GM23338 (cell line): ENCODE data around the gene GAL3ST2. TPM values are rescaled to one million over a fixed set of nuclear protein-coding genes. Genes with fewer than 3 reads are reported as not detected.

ENCODE experiments used
- ATAC-seq: fragments of 200-7000 bp; cut with Tn5 transposase; 3 replicates; pipeline ENCODE4 v1.9.1; 2020
- DNase-seq: peaks from one replicate; pipeline ENCODE4 v3.0.0-alpha.2; 2015; ENCODE audit warnings: low spot score
- H2AFZ ChIP-seq: fragments of 200-600 bp; sonication (generic); 2 replicates; pipeline ENCODE4 v1.8.0; 2016; ENCODE audit warnings: antibody characterized with exemption, mild to moderate bottlenecking, moderate library complexity
- H3F3A ChIP-seq: fragments of 200-600 bp; sonication (generic); replicated peaks from 2 replicates; pipeline ENCODE4 v1.8.0; 2017; ENCODE audit warnings: antibody characterized with exemption, mixed run types, low read depth
- H3K27ac ChIP-seq: fragments of 200-600 bp; sonication (generic); 2 replicates; pipeline ENCODE4 v1.6.1; 2016; ENCODE audit warnings: low read depth
- H3K27me3 ChIP-seq: fragments of 200-600 bp; sonication (generic); 2 replicates; pipeline ENCODE4 v1.8.0; 2016; ENCODE audit warnings: mild to moderate bottlenecking, mixed run types, moderate library complexity; ENCODE audit not compliant: insufficient read depth
- H3K36me3 ChIP-seq: fragments of 200-600 bp; sonication (generic); 2 replicates; pipeline ENCODE4 v1.8.0; 2016; ENCODE audit warnings: mild to moderate bottlenecking; ENCODE audit not compliant: insufficient read depth
- H3K4me1 ChIP-seq: fragments of 200-600 bp; sonication (generic); 2 replicates; pipeline ENCODE4 v1.8.0; 2016; ENCODE audit warnings: mild to moderate bottlenecking, moderate library complexity; ENCODE audit not compliant: insufficient read depth
- H3K4me2 ChIP-seq: fragments of 200-600 bp; sonication (generic); 2 replicates; pipeline ENCODE4 v1.7.1; 2017; ENCODE audit warnings: mixed run types
- H3K4me3 ChIP-seq: fragments of 200-600 bp; sonication (generic); 2 replicates; pipeline ENCODE4 v1.6.1; 2016; ENCODE audit warnings: mixed run types
- H3K79me2 ChIP-seq: fragments of 200-600 bp; sonication (generic); replicated peaks from 2 replicates; pipeline ENCODE4 v1.8.0; 2017; ENCODE audit warnings: mild to moderate bottlenecking; ENCODE audit not compliant: insufficient read depth
- H3K9me2 ChIP-seq: fragments of 200-600 bp; sonication (generic); 2 replicates; pipeline ENCODE4 v1.8.0; 2017; ENCODE audit not compliant: insufficient read depth
- H4K20me1 ChIP-seq: fragments of 200-600 bp; sonication (generic); replicated peaks from 2 replicates; pipeline ENCODE4 v1.8.0; 2017; ENCODE audit warnings: mild to moderate bottlenecking; ENCODE audit not compliant: insufficient read depth
- H3K27ac Mint-ChIP-seq: 2 replicates; pipeline ENCODE4 v1.8.0; 2020; ENCODE audit warnings: inconsistent platforms, mild to moderate bottlenecking, moderate library complexity, mixed read lengths
- H3K27me3 Mint-ChIP-seq: 3 replicates; pipeline ENCODE4 v1.8.0; 2022; ENCODE audit warnings: low read depth, mild to moderate bottlenecking, moderate library complexity, mixed read lengths, inconsistent platforms; ENCODE audit not compliant: insufficient read depth, poor library complexity
- H3K36me3 Mint-ChIP-seq: 3 replicates; pipeline ENCODE4 v1.8.0; 2021; ENCODE audit warnings: low read depth, mild to moderate bottlenecking, inconsistent platforms, moderate library complexity, mixed read lengths
- H3K4me1 Mint-ChIP-seq: 3 replicates; pipeline ENCODE4 v1.8.0; 2020; ENCODE audit warnings: mild to moderate bottlenecking, inconsistent platforms, mixed read lengths
- H3K4me3 Mint-ChIP-seq: 3 replicates; pipeline ENCODE4 v1.8.0; 2021; ENCODE audit warnings: moderate library complexity, mild to moderate bottlenecking, inconsistent platforms, mixed read lengths
- H3K9me3 Mint-ChIP-seq: 3 replicates; pipeline ENCODE4 v1.8.0; 2020; ENCODE audit warnings: moderate library complexity, mild to moderate bottlenecking, inconsistent platforms, mixed read lengths
- CREB1 ChIP-seq: fragments of 250-450 bp; sonication (Bioruptor Pico); IDR thresholded peaks from 2 replicates; pipeline ENCODE4 v1.5.0; 2020; ENCODE audit warnings: low read depth, mild to moderate bottlenecking, moderate library complexity
- CTCF ChIP-seq, 2 experiments: fragments of 200-600 bp in 1 of 2; sonication (generic) in 1 of 2; conservative IDR thresholded peaks; 2 replicates each; pipeline versions ENCODE4 v1.5.1 to v1.6.1; 2016 to 2017; ENCODE audit warnings: antibody characterized with exemption in 2 of 2, low read depth in 2 of 2, mild to moderate bottlenecking in 2 of 2, moderate library complexity in 1 of 2
- EZH2 ChIP-seq: fragments of 200-600 bp; sonication (generic); IDR thresholded peaks from one replicate; pipeline ENCODE4 v1.8.0; 2017; ENCODE audit warnings: antibody characterized with exemption, mild to moderate bottlenecking, low read depth; ENCODE audit not compliant: unreplicated experiment
- EZH2phosphoT487 ChIP-seq: fragments of 200-600 bp; sonication (generic); IDR thresholded peaks from one replicate; pipeline ENCODE4 v1.8.1; 2018; ENCODE audit warnings: antibody characterized with exemption; ENCODE audit not compliant: unreplicated experiment
- JUNB ChIP-seq: IDR thresholded peaks from one replicate; pipeline ENCODE4 v1.6.1; 2016; ENCODE audit warnings: antibody characterized with exemption; ENCODE audit not compliant: unreplicated experiment
- NANOG ChIP-seq: IDR thresholded peaks from 2 replicates; pipeline ENCODE4 v1.6.1; 2016; ENCODE audit warnings: antibody characterized with exemption, borderline replicate concordance
- POLR2AphosphoS5 ChIP-seq: IDR thresholded peaks from 2 replicates; pipeline ENCODE4 v1.6.1; 2016; ENCODE audit warnings: antibody characterized with exemption, low read depth
- STAT1 ChIP-seq: IDR thresholded peaks from one replicate; pipeline ENCODE4 v1.6.1; 2016; ENCODE audit warnings: antibody characterized with exemption; ENCODE audit not compliant: unreplicated experiment
- ZNF114 ChIP-seq: fragments of 250-450 bp; sonication (Bioruptor Pico); IDR thresholded peaks from 2 replicates; pipeline ENCODE4 v1.5.0; 2020; ENCODE audit warnings: mild to moderate bottlenecking, moderate library complexity
- ZNF331 ChIP-seq: fragments of 250-450 bp; sonication (Bioruptor Pico); IDR thresholded peaks from 2 replicates; pipeline ENCODE4 v1.5.0; 2020; ENCODE audit warnings: low read depth, mild to moderate bottlenecking, moderate library complexity
- ZNF462 ChIP-seq: fragments of 250-450 bp; sonication (Bioruptor Pico); IDR thresholded peaks from 2 replicates; pipeline ENCODE4 v1.5.0; 2020; ENCODE audit warnings: mild to moderate bottlenecking, moderate library complexity
- polyA plus RNA-seq: library from polyadenylated mRNA; unstranded; fragments of >200 nt; fragmentation: Nextera tagmentation; extraction: Ambion mirVana; gene quantifications from 2 replicates; pipeline ENCODE4 v1.2.1, GENCODE V29; 2016
- total RNA-seq: library from RNA; depleted of rRNA; stranded (reverse); fragments of >200 nt; shearing (Covaris generic); gene quantifications from 2 replicates; pipeline ENCODE4 v1.2.3, GENCODE V29; 2014
- TF ChIP-seq, protein P1 (sequence below): IDR thresholded peaks from 2 replicates; pipeline ENCODE4 v1.6.1; 2016; ENCODE audit warnings: antibody characterized with exemption
- TF ChIP-seq, protein P2 (sequence below): IDR thresholded peaks from one replicate; pipeline ENCODE4 v1.6.1; 2018; ENCODE audit warnings: antibody characterized with exemption; ENCODE audit not compliant: unreplicated experiment

Gene GAL3ST2
- total and polyA plus RNA-seq, 2 experiments from 2014 or later, result 0.19 to 0.24 TPM

- no peaks in the 10 kb centered on the region for H3K36me3 ChIP-seq
- H3K27me3 ChIP-seq, result no peaks in the 10 kb centered on the region
- TF ChIP-seq, protein P1, sequence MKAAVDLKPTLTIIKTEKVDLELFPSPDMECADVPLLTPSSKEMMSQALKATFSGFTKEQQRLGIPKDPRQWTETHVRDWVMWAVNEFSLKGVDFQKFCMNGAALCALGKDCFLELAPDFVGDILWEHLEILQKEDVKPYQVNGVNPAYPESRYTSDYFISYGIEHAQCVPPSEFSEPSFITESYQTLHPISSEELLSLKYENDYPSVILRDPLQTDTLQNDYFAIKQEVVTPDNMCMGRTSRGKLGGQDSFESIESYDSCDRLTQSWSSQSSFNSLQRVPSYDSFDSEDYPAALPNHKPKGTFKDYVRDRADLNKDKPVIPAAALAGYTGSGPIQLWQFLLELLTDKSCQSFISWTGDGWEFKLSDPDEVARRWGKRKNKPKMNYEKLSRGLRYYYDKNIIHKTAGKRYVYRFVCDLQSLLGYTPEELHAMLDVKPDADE, result no peak
- TF ChIP-seq JUNB, result no peak
- TF ChIP-seq, protein P2, sequence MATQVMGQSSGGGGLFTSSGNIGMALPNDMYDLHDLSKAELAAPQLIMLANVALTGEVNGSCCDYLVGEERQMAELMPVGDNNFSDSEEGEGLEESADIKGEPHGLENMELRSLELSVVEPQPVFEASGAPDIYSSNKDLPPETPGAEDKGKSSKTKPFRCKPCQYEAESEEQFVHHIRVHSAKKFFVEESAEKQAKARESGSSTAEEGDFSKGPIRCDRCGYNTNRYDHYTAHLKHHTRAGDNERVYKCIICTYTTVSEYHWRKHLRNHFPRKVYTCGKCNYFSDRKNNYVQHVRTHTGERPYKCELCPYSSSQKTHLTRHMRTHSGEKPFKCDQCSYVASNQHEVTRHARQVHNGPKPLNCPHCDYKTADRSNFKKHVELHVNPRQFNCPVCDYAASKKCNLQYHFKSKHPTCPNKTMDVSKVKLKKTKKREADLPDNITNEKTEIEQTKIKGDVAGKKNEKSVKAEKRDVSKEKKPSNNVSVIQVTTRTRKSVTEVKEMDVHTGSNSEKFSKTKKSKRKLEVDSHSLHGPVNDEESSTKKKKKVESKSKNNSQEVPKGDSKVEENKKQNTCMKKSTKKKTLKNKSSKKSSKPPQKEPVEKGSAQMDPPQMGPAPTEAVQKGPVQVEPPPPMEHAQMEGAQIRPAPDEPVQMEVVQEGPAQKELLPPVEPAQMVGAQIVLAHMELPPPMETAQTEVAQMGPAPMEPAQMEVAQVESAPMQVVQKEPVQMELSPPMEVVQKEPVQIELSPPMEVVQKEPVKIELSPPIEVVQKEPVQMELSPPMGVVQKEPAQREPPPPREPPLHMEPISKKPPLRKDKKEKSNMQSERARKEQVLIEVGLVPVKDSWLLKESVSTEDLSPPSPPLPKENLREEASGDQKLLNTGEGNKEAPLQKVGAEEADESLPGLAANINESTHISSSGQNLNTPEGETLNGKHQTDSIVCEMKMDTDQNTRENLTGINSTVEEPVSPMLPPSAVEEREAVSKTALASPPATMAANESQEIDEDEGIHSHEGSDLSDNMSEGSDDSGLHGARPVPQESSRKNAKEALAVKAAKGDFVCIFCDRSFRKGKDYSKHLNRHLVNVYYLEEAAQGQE, result no peak
- no peak for TF ChIP-seq EZH2
- no peak for TF ChIP-seq ZNF462 (CRISPR knock-in tag)
- no peak for TF ChIP-seq NANOG
- no peak for TF ChIP-seq CTCF (conservative IDR thresholded peaks at IDR 0.05; ENCODE audit: low read depth in 2 of 2)
- no peak for TF ChIP-seq STAT1
- no peak for TF ChIP-seq ZNF331 (CRISPR knock-in tag)
- TF ChIP-seq CREB1 (CRISPR knock-in tag), result no peak
- TF ChIP-seq POLR2AphosphoS5, result no peak
- TF ChIP-seq EZH2phosphoT487, result no peak
- no peak for TF ChIP-seq ZNF114 (CRISPR knock-in tag)
- ATAC-seq, result no peak
- H3F3A ChIP-seq, result no peaks in the 10 kb centered on the region
- no peak overlapping the region for H2AFZ ChIP-seq
- no peak overlapping the region for H3K27ac ChIP-seq
- Mint-ChIP-seq H3K9me3 (no peaks in the 10 kb centered on the region), H3K27ac (no peak overlapping the region), H3K27me3 (peaks cover 9% of the 10 kb centered on the region), H3K4me1 (no peaks in the 10 kb centered on the region), H3K36me3 (no peaks in the 10 kb centered on the region), H3K4me3 (no peak overlapping the region)
- H4K20me1 ChIP-seq, result no peaks in the 10 kb centered on the region
- no peaks in the 10 kb centered on the region for H3K4me1 ChIP-seq
- H3K4me3 ChIP-seq, result no peak overlapping the region
- H3K4me2 ChIP-seq, result no peak overlapping the region
- no peaks in the 10 kb centered on the region for H3K79me2 ChIP-seq
- H3K9me2 ChIP-seq, result no peaks in the 10 kb centered on the region
- no peak for DNase-seq
Measured at GRCh38 chr2:241851325-241852115, 74.9 kb downstream of the GAL3ST2 start.
